ENCODE results near the gene UBL7. TPM values are rescaled to one million over a fixed set of nuclear protein-coding genes. Genes with fewer than 3 reads are reported as not detected.

The UBL7 gene
- polyA plus RNA-seq, 1 donor from 2014 or later = 70.7 TPM

GRCh38 chr15:74400313-74400860 is 60.6 kb downstream of the UBL7 start:
- TF ChIP-seq POLR2AphosphoS5 (IDR thresholded peaks at IDR 0.05) (no peak), EP300 (conservative IDR thresholded peaks at IDR 0.05; ENCODE audit: poor library complexity, severe bottlenecking) (no peak), EZH2 (IDR thresholded peaks at IDR 0.05; ENCODE audit: borderline replicate concordance, insufficient read depth, low read length, poor library complexity, severe bottlenecking) (no peak), SMC3 (conservative IDR thresholded peaks at IDR 0.05; ENCODE audit: poor library complexity) (no peak), RAD21 (conservative IDR thresholded peaks at IDR 0.05) (no peak), TAF1 (IDR thresholded peaks at IDR 0.05; ENCODE audit: low read depth) (no peak), MXI1 (conservative IDR thresholded peaks at IDR 0.05; ENCODE audit: poor library complexity, severe bottlenecking) (no peak), REST (IDR thresholded peaks at IDR 0.05; ENCODE audit: borderline replicate concordance) (no peak)
- TF ChIP-seq, protein P1, sequence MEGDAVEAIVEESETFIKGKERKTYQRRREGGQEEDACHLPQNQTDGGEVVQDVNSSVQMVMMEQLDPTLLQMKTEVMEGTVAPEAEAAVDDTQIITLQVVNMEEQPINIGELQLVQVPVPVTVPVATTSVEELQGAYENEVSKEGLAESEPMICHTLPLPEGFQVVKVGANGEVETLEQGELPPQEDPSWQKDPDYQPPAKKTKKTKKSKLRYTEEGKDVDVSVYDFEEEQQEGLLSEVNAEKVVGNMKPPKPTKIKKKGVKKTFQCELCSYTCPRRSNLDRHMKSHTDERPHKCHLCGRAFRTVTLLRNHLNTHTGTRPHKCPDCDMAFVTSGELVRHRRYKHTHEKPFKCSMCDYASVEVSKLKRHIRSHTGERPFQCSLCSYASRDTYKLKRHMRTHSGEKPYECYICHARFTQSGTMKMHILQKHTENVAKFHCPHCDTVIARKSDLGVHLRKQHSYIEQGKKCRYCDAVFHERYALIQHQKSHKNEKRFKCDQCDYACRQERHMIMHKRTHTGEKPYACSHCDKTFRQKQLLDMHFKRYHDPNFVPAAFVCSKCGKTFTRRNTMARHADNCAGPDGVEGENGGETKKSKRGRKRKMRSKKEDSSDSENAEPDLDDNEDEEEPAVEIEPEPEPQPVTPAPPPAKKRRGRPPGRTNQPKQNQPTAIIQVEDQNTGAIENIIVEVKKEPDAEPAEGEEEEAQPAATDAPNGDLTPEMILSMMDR (IDR thresholded peaks at IDR 0.05; ENCODE audit: poor library complexity, severe bottlenecking) = no peak
- H3K4me3 ChIP-seq (ENCODE audit: low read length) = no peak overlapping the region
- H4K20me1 ChIP-seq (ENCODE audit: insufficient read depth) = no peaks in the 10 kb centered on the region
- H3K9me3 ChIP-seq (ENCODE audit: low read length) = no peaks in the 10 kb centered on the region
- H3F3A ChIP-seq (ENCODE audit: insufficient read depth, low read length, poor library complexity, severe bottlenecking) = no peaks in the 10 kb centered on the region
- H3K36me3 ChIP-seq (ENCODE audit: insufficient read depth, low read length) = no peaks in the 10 kb centered on the region
- H3K27me3 ChIP-seq (ENCODE audit: insufficient read depth, low read depth, low read length) = no peaks in the 10 kb centered on the region
- H3K9ac ChIP-seq (ENCODE audit: low read length) = no peak overlapping the region
- H3K27ac ChIP-seq (ENCODE audit: low read length) = no peak overlapping the region
- no peaks in the 10 kb centered on the region for H3K79me2 ChIP-seq (replicated peaks; ENCODE audit: insufficient read depth, low read length)
- H3K4me2 ChIP-seq (ENCODE audit: low read length) = no peak overlapping the region
- H2AFZ ChIP-seq (ENCODE audit: low read depth, low read length) = no peak overlapping the region
- no peaks in the 10 kb centered on the region for H3K9me2 ChIP-seq (ENCODE audit: insufficient read depth, low read length)

- Histone ChIP-seq H3K4me2 (ENCODE audit: low read length) (no peak overlapping the region), H3F3A (ENCODE audit: insufficient read depth, low read length, poor library complexity, severe bottlenecking) (no peaks in the 10 kb centered on the region)
Observed at GRCh38 chr15:74399511-74400312, 61.2 kb downstream of the UBL7 start.

More at GRCh38 chr15:74399511-74400312, 61.2 kb downstream of the UBL7 start:
- H3K9ac ChIP-seq (ENCODE audit: low read length) = no peak overlapping the region
- no peak overlapping the region for H3K27ac ChIP-seq (ENCODE audit: low read length)
- no peak overlapping the region for H3K4me3 ChIP-seq (ENCODE audit: low read length)
- no peaks in the 10 kb centered on the region for H3K79me2 ChIP-seq (replicated peaks; ENCODE audit: insufficient read depth, low read length)
- H4K20me1 ChIP-seq (ENCODE audit: insufficient read depth) = no peaks in the 10 kb centered on the region
- no peak overlapping the region for H2AFZ ChIP-seq (ENCODE audit: low read depth, low read length)
- no peaks in the 10 kb centered on the region for H3K27me3 ChIP-seq (ENCODE audit: insufficient read depth, low read depth, low read length)
- H3K9me3 ChIP-seq (ENCODE audit: low read length) = no peaks in the 10 kb centered on the region
- no peaks in the 10 kb centered on the region for H3K9me2 ChIP-seq (ENCODE audit: insufficient read depth, low read length)
- H3K36me3 ChIP-seq (ENCODE audit: insufficient read depth, low read length) = no peaks in the 10 kb centered on the region
- TF ChIP-seq EP300 (conservative IDR thresholded peaks at IDR 0.05; ENCODE audit: poor library complexity, severe bottlenecking) (no peak), MXI1 (conservative IDR thresholded peaks at IDR 0.05; ENCODE audit: poor library complexity, severe bottlenecking) (no peak), TAF1 (IDR thresholded peaks at IDR 0.05; ENCODE audit: low read depth) (no peak), EZH2 (IDR thresholded peaks at IDR 0.05; ENCODE audit: borderline replicate concordance, insufficient read depth, low read length, poor library complexity, severe bottlenecking) (no peak), SMC3 (conservative IDR thresholded peaks at IDR 0.05; ENCODE audit: poor library complexity) (no peak), RAD21 (conservative IDR thresholded peaks at IDR 0.05) (no peak), POLR2AphosphoS5 (IDR thresholded peaks at IDR 0.05) (no peak), REST (IDR thresholded peaks at IDR 0.05; ENCODE audit: borderline replicate concordance) (no peak)
- TF ChIP-seq, protein P1 (IDR thresholded peaks at IDR 0.05; ENCODE audit: poor library complexity, severe bottlenecking) = no peak

Data from neural cell (in vitro differentiated cells).